Endothelial cell (in vitro differentiated cells): ENCODE measurements around the gene STK31. TPM values are rescaled to one million over a fixed set of nuclear protein-coding genes. Genes with fewer than 3 reads are reported as not detected.

Source experiments
- DNase-seq: peaks from one replicate; pipeline ENCODE4 v3.0.0; 2021; ENCODE audit warnings: low spot score
- H3K27ac Mint-ChIP-seq: one replicate; pipeline ENCODE4 v1.8.0; 2021; ENCODE audit warnings: mixed read lengths, inconsistent platforms; ENCODE audit not compliant: unreplicated experiment
- H3K27me3 Mint-ChIP-seq: one replicate; pipeline ENCODE4 v1.8.0; 2021; ENCODE audit warnings: mild to moderate bottlenecking, moderate library complexity, mixed read lengths, inconsistent platforms; ENCODE audit not compliant: unreplicated experiment
- H3K36me3 Mint-ChIP-seq: one replicate; pipeline ENCODE4 v1.8.0; 2021; ENCODE audit warnings: mild to moderate bottlenecking, low read depth, mixed read lengths, inconsistent platforms; ENCODE audit not compliant: unreplicated experiment
- H3K4me1 Mint-ChIP-seq: one replicate; pipeline ENCODE4 v1.8.0; 2021; ENCODE audit warnings: mild to moderate bottlenecking, mixed read lengths, inconsistent platforms; ENCODE audit not compliant: unreplicated experiment
- H3K4me3 Mint-ChIP-seq: one replicate; pipeline ENCODE4 v1.8.0; 2021; ENCODE audit warnings: mild to moderate bottlenecking, mixed read lengths, inconsistent platforms; ENCODE audit not compliant: unreplicated experiment
- H3K9me3 Mint-ChIP-seq: one replicate; pipeline ENCODE4 v1.8.0; 2021; ENCODE audit warnings: mixed read lengths, inconsistent platforms; ENCODE audit not compliant: unreplicated experiment
- total RNA-seq: library from RNA; stranded (reverse); fragmentation: NEBNext Ultra II Directional; extraction: Animal tissue kit (Norgen Biotek cat#: 25700); gene quantifications from one replicate; pipeline ENCODE4 v1.2.1, GENCODE V29; 2021; ENCODE audit not compliant: unreplicated experiment
- TF ChIP-seq, protein P1 (sequence below): fragments of 200-600 bp; sonication (generic); IDR thresholded peaks from one replicate; pipeline ENCODE4 v1.5.0; 2021; ENCODE audit warnings: antibody characterized with exemption; ENCODE audit not compliant: unreplicated experiment

Gene STK31
- total RNA-seq, 1 donor from 2014 or later = 0.33 TPM

DNA sequence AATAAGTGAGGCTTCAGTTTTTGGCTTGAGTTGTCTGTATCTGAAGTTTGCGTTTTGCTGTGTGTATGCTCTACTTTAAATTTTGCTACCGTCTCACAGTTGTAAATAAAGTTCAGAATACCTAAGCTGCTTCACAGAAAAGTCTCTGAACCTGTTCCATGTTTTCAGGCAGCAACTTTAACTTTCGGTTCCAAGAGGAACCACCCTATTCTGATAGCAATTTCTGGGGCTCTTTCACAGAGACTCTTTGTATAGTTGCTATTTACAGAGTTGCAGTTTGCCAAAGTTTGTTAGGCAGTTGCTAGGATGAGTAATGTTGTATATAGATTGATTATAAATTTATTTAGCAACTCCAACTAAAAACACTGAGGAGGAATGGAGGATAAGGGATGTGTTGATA lies 24.3 kb upstream of the STK31 start:
- no peak for DNase-seq
- H3K4me1 Mint-ChIP-seq = peaks cover 2% of the 10 kb centered on the region
- TF ChIP-seq, protein P1, sequence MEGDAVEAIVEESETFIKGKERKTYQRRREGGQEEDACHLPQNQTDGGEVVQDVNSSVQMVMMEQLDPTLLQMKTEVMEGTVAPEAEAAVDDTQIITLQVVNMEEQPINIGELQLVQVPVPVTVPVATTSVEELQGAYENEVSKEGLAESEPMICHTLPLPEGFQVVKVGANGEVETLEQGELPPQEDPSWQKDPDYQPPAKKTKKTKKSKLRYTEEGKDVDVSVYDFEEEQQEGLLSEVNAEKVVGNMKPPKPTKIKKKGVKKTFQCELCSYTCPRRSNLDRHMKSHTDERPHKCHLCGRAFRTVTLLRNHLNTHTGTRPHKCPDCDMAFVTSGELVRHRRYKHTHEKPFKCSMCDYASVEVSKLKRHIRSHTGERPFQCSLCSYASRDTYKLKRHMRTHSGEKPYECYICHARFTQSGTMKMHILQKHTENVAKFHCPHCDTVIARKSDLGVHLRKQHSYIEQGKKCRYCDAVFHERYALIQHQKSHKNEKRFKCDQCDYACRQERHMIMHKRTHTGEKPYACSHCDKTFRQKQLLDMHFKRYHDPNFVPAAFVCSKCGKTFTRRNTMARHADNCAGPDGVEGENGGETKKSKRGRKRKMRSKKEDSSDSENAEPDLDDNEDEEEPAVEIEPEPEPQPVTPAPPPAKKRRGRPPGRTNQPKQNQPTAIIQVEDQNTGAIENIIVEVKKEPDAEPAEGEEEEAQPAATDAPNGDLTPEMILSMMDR = no peak
- H3K27ac Mint-ChIP-seq = no peak overlapping the region
- H3K4me3 Mint-ChIP-seq = no peak overlapping the region
- H3K36me3 Mint-ChIP-seq = no peaks in the 10 kb centered on the region
- H3K27me3 Mint-ChIP-seq = peaks cover 4% of the 10 kb centered on the region
- H3K9me3 Mint-ChIP-seq = no peaks in the 10 kb centered on the region

DNA sequence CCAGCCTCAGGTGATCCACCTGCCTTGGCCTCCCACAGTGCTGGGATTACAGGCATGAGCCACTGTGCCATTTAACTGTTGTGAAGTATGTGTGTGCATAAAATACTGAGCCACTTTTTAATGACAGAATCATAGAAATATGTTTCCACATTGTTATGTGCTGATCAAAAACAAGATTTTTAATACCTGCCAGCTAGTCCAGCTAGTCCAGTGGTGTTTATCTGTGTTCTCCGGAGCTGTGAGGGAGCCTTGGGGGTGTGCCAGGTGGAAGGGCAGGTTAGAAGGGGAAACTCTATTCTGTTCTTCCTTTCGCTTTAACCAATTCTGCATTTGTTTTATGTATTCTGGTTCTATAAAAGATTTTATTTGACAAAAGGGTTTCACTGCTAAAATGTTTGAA lies 23.0 kb upstream of the STK31 start:
- Mint-ChIP-seq H3K27me3 (no peaks in the 10 kb centered on the region), H3K9me3 (no peaks in the 10 kb centered on the region), H3K4me1 (no peaks in the 10 kb centered on the region), H3K4me3 (no peak overlapping the region), H3K36me3 (no peaks in the 10 kb centered on the region), H3K27ac (no peak overlapping the region)
- TF ChIP-seq, protein P1 = no peak
- DNase-seq = no peak

DNA sequence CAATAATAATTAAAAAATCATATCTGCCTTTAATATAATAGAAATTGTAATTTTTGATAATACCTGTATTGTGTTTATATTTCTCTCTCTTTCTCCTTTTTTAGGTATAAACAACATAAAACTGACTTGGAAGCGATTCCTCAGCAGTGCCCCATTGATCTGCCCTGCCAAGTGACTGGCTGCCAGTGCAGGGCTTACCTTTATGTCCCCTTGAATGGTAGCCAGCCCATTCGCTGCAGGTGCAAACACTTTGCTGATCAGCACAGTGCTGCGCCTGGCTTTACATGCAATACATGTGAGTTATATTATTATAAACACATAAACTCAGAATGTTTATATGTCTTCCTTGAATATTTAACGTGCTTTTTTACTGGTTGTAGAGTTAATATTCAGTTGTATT lies 20.9 kb upstream of the STK31 start:
- Mint-ChIP-seq H3K36me3 (peaks cover 7% of the 10 kb centered on the region), H3K27ac (no peak overlapping the region)

DNA sequence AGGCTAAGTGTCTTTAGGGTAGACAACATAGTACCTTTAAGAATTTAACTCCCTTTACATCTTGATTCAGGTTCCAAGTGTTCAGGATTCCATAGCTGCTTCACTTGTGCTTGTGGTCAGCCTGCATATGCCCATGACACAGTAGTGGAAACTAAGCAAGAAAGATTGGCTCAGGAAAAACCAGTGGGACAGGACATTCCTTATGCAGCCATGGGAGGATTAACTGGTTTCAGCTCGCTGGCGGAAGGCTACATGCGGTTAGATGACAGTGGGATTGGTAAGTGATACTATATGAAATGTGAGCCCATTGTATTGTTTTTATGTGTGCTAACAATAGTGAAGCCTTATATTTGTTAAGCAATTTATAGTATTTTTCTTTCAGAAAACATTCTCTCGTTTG lies 18.7 kb upstream of the STK31 start:
- no peaks in the 10 kb centered on the region for H3K27me3 Mint-ChIP-seq
- no peaks in the 10 kb centered on the region for H3K4me1 Mint-ChIP-seq
- H3K4me3 Mint-ChIP-seq = no peak overlapping the region
- H3K27ac Mint-ChIP-seq = no peak overlapping the region
- TF ChIP-seq, protein P1 = no peak
- peaks cover 7% of the 10 kb centered on the region for H3K36me3 Mint-ChIP-seq
- no peaks in the 10 kb centered on the region for H3K9me3 Mint-ChIP-seq
- no peak for DNase-seq

More for the DNA sequence above, 20.9 kb upstream of the STK31 start:
- TF ChIP-seq, protein P1 = no peak
- no peaks in the 10 kb centered on the region for H3K4me1 Mint-ChIP-seq
- no peak for DNase-seq
- no peaks in the 10 kb centered on the region for H3K27me3 Mint-ChIP-seq
- no peak overlapping the region for H3K4me3 Mint-ChIP-seq
- H3K9me3 Mint-ChIP-seq = no peaks in the 10 kb centered on the region

DNA sequence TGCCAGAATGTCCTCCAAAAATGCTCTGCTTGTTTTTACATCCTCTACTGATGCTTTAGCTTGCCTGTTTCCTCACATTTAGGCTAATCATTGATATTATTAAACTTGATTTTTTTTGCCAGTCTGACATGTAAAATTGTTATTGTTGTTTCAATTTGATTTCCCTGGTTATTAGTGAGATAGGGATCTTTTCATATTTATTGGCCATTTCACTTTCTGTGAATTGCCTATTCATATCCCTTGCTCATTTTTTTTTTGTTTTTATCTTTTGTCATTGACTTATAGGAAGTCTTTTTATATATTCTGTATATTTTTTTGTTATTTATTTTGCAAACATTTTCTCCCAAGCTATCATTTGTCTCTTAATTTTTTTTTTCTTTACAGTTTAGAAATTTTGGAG lies 16.8 kb upstream of the STK31 start:
- no peaks in the 10 kb centered on the region for H3K27me3 Mint-ChIP-seq
- peaks cover 4% of the 10 kb centered on the region for H3K4me1 Mint-ChIP-seq
- no peaks in the 10 kb centered on the region for H3K9me3 Mint-ChIP-seq
- peaks cover 7% of the 10 kb centered on the region for H3K36me3 Mint-ChIP-seq
- no peak for DNase-seq
- H3K4me3 Mint-ChIP-seq = no peak overlapping the region
- TF ChIP-seq, protein P1 = no peak
- no peak overlapping the region for H3K27ac Mint-ChIP-seq
